GM10847 (cell line): ENCODE results near the gene TANC1.

Experiments
- POLR2A ChIP-seq: IDR thresholded peaks from 2 replicates; pipeline ENCODE4 v1.6.1; 2011; ENCODE audit not compliant: insufficient read length; ENCODE audit errors: extremely low read depth

Gene TANC1

DNA sequence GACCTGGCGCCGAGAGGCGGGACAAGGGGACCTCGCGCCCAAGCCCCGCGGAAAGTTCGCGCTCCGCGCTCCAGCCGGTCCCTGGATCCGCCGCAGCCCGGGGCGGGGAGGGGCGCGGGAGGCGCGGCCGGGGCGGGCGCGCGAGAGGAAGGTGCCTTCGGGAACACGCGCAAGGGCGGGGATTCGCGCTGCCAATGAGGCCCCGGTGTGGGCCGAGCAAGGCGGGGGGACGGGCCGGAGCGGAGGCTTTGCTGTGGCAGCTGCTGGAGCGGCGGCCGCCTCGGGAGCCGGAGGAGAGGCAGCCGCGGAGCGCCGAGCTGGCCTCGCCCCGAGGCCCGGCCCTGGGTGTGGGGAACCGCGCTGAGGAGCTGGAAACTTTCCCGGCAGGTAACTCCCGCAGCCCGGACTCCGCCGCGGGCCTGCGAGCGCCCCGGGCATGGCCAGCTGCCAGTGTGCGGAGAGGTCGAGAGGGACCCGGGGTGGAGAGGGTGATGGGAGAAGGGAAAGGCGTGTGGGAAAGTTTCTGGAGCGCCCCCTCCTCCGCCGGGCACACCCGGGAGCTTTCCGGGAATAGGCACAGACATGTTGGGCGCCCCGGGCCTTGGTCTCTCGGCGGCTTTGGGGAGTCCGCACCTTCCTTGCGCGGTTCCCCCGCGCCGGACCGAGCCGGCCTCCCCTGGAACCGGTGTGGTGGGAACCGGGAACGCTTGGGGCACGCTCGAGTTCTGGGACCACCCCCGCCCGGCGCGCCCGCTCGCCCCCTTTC, at the start of gene TANC1:
Gene TANC1 (plus strand): TSS at position 245 of the 766 bp plus-strand sequence. CDS start 97,271 bp downstream, outside the sequence.
- peak; percentile 22 for TF ChIP-seq POLR2A

DNA sequence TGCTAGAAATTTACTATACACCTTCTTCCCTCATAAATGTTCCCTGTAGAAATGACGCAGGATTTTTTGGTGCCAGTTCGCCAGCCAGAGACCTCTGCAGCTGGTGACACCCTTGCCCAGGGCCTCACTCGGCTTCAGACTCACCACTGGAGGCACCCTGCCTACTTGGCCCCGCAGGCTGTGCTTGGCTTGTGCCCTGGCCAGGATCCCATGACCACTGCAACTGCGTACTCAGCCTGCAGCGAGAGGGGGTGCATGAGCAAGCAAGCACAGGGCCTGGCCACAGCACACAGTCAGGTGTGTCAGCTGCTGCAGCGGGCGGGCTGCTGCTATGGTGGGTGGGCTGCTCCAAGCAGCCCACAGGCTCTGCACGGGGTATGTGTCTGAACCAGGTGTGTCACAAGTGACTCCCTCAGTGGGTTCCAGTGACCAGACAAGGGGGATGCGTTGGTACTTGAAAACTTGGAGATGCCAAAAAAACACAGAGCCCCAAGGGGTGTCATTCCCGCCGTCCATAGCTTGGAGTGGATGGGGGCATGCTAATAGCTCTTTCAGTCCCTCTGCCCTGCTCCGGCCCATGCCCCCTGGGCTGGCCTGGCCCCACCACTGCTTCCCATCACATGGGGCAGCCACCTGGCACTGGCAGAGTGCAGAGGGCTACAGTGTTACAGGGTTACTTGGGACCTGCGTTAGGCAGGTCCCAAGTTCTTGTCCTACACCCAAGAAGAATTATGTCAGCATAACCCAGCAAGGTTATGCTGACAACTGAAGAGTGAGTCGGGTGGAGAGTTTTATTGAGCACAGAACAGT, 46.6 kb upstream of the TANC1 start:
- no peak for TF ChIP-seq POLR2A

DNA sequence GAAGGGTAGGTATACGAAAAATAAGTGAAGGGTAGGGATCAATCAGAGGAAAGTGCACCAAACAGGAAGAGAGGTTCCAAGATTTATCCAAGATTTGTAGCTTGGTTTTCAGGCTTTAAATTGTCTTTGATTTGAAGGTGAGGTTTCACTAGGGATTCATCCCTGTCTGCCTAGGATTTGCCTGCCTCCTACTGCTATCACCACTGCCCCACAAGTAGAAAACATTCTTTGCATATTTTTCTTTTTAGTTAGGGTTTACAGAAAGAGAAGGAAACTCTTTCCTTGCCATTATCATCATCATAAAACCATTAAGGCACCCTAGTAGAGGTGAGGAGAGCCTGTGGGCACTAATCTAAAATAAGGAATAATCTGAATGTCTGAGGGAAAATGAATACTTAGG, 45.8 kb upstream of the TANC1 start:
- no peak for TF ChIP-seq POLR2A

DNA sequence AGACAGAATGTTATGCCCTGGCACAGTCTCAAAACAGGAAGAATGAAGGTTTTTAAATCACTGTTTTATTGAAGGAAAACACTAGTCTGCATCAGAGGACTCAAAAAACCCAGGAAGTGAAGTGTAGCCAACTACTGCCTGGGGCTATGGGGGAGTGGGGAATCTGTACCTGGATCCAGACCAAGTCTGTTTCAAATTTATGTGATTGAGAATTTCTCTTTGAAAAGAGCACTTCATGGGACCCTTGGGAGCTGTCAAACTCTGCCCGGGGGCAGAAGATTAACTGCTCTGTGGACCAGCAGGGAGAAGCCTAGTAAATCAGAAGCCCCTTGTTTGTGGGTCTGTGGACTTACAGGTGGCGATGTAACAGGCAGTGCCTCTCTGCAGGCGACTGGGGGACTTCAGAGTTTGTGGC, 45.3 kb upstream of the TANC1 start:
- no peak for TF ChIP-seq POLR2A

DNA sequence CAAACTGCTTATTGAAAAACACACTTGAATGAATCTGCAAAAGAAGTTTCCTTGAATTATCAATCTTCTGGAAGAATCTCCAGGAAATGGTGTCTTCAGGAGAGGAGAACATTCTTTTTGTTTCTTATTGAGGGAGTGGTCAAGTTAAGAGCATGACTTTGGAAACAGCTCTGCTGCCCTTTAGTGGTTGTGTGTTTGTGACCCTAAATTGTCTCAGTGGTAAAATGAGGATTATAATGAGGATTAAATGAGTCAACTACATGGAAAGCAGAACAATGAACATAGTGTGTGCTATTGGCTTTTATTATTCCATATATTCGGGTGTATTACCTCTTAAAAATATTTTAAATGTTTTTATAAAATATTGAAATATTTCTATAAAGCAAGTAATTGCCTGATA, 44.8 kb upstream of the TANC1 start:
- no peak for TF ChIP-seq POLR2A

DNA sequence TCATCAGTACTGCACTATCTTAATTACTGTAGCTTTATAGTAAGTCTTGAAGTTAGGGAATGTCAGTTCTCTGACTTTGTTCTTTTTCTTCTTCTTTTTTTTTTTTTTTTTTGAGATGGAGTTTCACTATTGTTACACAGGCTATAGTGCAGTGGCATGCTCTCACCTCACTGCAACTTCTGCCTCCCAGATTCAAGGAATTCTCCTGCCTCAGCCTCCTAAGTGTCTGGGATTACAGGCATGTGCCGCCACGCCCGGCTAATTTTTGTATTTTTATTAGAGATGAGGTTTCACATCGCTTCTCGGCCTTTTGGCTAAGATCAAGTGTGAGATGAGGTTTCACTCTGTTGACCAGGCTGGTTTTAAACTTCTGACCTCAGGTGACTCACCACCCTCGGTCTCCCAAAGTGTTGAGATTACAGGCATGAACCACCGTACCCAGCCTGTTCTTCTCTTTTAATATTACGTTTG, 41.9 kb upstream of the TANC1 start:
- TF ChIP-seq POLR2A: no peak

DNA sequence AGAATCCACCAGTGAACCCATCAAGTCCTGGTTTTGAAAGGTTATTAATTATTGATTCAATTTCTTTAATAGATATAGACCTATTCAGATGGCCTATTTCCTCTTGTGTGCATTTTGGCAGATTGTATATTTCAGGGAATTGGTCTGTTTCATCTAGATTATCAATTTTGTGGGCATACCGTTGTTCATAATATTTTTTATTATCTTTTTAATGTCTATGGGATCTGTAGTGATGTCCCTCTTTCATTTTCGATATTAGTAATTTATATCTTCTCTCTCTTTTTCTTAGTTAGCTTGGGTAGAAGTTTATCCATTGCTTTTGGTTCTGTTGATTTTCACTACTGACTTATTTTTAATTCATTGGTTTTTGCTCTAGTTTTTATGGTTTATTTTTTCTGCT, 39.9 kb upstream of the TANC1 start:
- TF ChIP-seq POLR2A: no peak

DNA sequence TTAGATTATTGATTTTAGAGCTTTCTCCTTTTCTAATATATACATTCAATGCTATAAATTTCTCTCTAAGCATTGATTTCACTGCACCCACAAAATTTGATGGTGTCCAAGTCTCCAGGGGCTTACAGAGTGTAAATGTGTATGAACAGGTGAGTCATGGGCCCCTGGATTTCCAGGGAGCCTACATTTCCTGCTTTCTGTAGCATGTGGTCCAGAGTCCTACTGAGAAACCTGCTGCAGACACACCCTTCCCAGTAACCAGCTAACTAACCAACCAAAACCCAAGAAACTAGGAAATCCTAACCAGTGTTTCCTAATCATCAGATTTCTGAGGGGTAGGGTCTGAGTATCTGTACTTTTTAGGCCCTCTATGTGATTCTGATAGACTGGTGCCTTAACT, 39.5 kb upstream of the TANC1 start:
- TF ChIP-seq POLR2A: no peak

DNA sequence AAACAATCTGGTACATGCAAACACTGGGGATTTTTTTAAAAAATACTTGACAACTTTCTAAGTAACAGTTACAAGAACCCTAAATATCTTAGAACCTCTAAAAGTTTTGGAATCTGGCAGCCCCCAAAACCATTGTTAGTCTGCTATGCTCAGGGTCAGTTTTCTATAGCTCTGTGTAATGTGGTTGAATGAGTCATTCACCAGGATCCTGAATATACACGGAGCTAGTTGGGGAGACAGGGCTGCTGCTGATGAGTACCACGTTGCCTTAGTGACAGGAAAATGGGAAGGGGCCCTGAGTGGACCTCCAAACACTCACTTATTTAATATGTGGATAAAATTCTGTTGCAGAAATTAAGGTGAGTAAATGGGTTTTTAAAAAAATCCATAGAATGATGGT, 36.9 kb upstream of the TANC1 start:
- TF ChIP-seq POLR2A: no peak

DNA sequence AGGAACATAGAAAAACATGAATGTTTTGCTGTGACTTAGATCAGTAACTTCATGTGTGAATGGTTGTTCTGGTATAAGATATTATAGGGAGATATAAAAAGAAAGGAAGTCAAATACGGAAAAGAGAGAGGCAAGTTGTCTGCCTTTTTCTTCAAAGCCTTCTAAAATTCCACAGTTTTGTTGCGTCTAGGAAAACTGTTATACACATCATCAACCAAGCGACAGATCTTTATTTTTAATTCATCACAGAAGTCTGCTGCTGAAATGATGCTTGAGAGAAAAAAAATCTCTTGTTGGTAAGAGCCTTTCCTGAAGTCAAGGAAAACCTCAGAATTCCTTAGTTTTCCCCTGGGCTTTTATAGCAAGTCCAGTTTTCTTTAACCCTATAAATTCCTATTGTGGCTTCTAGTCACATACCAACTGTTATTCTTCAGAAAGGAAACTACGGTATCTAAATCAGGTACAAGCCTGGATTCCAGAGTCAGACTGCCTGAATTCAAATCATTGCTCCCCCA, 36.3 kb upstream of the TANC1 start:
- TF ChIP-seq POLR2A: no peak

DNA sequence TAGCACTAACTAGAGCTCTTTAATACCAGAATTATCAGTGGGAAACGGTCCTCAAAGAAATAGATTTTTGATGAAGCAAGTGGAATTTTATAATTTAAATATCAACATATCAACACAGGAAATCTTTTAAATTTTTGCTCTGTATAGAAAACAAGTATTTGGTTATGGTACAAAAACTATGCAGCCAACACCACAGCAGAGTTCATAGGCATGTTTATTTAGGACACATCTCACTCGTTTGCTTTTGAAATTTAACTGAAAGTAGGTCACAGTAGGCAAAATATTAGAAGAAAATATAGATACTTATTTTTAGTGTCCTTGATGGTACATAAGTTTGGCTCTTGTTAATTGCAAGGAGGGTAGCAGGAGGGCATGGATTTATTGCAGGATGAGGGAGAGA, 34.3 kb upstream of the TANC1 start:
- no peak for TF ChIP-seq POLR2A

DNA sequence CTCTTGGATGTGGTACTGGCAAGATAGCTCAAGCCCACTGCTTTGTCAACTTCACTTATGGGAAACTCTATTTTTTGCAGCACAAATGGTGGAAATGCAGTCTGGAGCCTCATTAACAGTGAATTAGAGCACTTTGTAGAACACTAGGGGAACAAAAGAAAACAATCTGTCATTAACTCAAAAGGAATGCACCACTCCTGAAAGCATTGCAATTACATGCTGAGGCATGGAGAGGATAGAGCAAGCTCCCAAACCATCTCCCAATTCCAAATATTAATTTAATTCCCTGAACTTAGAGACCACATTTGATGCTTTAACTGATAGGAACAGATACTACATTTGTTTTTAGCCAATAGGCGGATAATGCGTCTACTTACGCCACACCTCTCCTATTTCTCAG, 32.8 kb upstream of the TANC1 start:
- TF ChIP-seq POLR2A: no peak

DNA sequence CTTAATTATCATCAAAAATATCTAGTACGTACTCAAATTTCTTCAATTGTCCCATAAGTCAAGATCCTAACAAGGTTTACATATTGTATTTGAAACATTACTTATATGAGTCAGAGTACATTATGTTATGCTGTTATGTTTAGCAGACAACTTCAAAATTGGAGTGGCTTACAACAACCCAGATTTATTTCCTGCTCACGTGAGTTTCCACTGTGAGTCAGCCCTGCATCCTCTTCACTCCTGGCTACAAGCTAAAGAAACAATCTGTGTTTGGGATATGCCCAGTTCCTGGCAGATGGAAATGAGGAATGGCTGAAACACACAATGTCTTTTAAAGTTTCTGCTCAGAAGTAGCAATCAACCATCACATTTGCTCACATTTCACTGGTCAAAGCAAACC, 31.5 kb upstream of the TANC1 start:
- TF ChIP-seq POLR2A: no peak

DNA sequence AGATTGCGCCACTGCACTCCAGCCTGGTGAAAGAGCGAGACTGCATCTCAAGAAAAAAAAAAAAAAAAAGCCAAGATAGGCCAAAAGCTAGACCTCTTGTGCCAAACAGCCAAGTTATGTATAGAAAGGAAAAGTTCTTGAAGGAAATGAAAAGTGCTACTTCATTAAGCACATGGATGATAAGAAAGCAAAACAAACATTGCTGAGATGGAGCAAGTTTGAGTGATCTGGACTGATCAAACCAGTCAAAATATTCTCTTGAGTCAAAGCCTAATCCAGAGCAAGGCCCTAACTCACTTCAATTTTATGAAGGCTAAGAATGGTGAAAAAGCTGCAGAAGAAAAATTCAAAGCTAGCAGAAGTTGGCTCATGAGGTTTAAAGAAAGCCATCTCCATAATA, 28.1 kb upstream of the TANC1 start:
- TF ChIP-seq POLR2A: no peak

DNA sequence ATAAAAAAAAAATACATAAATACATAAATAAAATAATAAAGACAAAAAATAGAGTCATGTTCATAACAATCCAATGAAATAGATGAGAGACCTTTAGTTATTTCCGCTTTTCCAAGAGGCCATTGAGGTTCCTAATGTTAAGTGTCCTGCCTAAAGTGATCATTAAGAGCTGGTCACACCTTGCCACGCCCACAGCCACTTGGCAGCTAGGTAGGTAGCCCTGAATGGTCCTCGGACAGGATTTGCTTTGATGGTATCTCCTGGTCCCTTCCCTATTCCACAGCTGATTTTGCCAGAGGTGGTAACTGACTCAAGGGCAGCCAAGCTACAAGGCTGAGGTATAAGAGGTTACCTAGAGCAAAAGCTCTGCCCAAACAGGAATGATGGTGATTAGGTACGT, 24.5 kb upstream of the TANC1 start:
- no peak for TF ChIP-seq POLR2A
